ENCODE results near the gene LHB. TPM values are rescaled to one million over a fixed set of nuclear protein-coding genes. Genes with fewer than 3 reads are reported as not detected.

LHB gene
- total and polyA plus RNA-seq, 2 donors (not counting 1 experiment from before 2014, with no cell fraction given), result not detected

DNA sequence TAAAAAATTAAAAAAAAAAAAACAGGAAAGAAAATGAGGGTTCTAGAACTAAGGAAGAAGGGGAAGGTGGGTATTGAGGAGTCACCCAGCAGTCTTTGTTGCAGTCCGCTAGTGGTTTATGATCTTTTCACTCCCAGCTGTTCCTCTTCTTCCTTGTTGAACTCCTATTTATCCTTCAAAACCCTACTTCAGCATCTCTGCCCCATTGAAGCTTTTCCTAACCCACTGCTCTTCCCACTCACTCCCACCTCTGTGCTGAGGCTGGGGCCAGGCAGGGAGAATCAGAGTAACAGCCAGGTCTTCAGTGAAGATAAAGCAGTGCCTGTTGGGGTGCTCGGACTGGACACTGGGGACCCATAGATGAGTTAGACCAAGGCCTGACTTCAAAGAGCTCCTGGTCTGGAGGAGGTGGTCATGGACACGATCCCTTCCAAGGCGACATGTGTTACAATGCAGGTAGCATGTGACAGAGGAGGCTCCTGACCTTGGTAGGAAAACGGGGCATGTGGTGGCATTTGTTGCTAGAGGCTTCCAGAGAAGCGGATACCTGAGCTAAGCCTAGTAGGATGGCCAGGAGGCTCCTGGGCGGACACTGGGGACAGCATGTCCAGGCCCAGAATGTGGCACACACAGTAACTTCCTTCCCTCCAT, 11.8 kb downstream of the LHB start:
- Histone ChIP-seq H3K9me3 (ENCODE audit: control insufficient read depth, insufficient read depth, low read depth, low read length) (no peaks in the 10 kb centered on the region), H3K9ac (ENCODE audit: insufficient read depth, low read length) (no peak overlapping the region), H2AFZ (ENCODE audit: low read length) (no peak overlapping the region), H3K36me3 (ENCODE audit: control insufficient read depth, insufficient read depth, low read length) (peaks cover 27% of the 10 kb centered on the region), H3K4me1 (ENCODE audit: control insufficient read depth, extremely low read depth, insufficient read depth, low read length) (no peaks in the 10 kb centered on the region), H3K79me2 (ENCODE audit: control insufficient read depth, insufficient read depth, low read length) (no peaks in the 10 kb centered on the region), H3K27ac (ENCODE audit: insufficient read depth, low read length) (no peak overlapping the region), H3K27me3 (ENCODE audit: control insufficient read depth, insufficient read depth, low read length) (no peaks in the 10 kb centered on the region), H4K20me1 (ENCODE audit: control insufficient read depth, extremely low read depth, insufficient read depth, low read length) (no peaks in the 10 kb centered on the region), H3K4me2 (ENCODE audit: extremely low read depth, insufficient read depth, low read length) (no peak overlapping the region), H3K4me3 (replicated peaks in 1 of 4; ENCODE audit: control extremely low read depth in 1 of 4, insufficient read depth in 1 of 4, low read depth in 3 of 4, low read length in 4 of 4) (no peak overlapping the region)
- TF ChIP-seq, protein P1, sequence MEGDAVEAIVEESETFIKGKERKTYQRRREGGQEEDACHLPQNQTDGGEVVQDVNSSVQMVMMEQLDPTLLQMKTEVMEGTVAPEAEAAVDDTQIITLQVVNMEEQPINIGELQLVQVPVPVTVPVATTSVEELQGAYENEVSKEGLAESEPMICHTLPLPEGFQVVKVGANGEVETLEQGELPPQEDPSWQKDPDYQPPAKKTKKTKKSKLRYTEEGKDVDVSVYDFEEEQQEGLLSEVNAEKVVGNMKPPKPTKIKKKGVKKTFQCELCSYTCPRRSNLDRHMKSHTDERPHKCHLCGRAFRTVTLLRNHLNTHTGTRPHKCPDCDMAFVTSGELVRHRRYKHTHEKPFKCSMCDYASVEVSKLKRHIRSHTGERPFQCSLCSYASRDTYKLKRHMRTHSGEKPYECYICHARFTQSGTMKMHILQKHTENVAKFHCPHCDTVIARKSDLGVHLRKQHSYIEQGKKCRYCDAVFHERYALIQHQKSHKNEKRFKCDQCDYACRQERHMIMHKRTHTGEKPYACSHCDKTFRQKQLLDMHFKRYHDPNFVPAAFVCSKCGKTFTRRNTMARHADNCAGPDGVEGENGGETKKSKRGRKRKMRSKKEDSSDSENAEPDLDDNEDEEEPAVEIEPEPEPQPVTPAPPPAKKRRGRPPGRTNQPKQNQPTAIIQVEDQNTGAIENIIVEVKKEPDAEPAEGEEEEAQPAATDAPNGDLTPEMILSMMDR (conservative IDR thresholded peaks at IDR 0.05 in 1 of 2, IDR thresholded peaks at IDR 0.05 in 1 of 2; ENCODE audit: low read depth in 1 of 2, low read length in 2 of 2), result no peak
- no peak for TF ChIP-seq EZH2 (IDR thresholded peaks at IDR 0.05; ENCODE audit: low read length, missing control alignments)
- no peak for DNase-seq (ENCODE audit: low read depth in 2 of 2)

GRCh38 chr19:49004133-49004532, 12.8 kb downstream of the LHB start:
- Histone ChIP-seq H3K36me3 (ENCODE audit: control insufficient read depth, insufficient read depth, low read length) (peaks cover 23% of the 10 kb centered on the region), H3K4me2 (ENCODE audit: extremely low read depth, insufficient read depth, low read length) (no peak overlapping the region), H3K9me3 (ENCODE audit: control insufficient read depth, insufficient read depth, low read depth, low read length) (no peaks in the 10 kb centered on the region), H3K4me3 (replicated peaks in 1 of 4; ENCODE audit: control extremely low read depth in 1 of 4, insufficient read depth in 1 of 4, low read depth in 3 of 4, low read length in 4 of 4) (no peak overlapping the region), H3K27ac (ENCODE audit: insufficient read depth, low read length) (no peak overlapping the region), H4K20me1 (ENCODE audit: control insufficient read depth, extremely low read depth, insufficient read depth, low read length) (no peaks in the 10 kb centered on the region), H3K4me1 (ENCODE audit: control insufficient read depth, extremely low read depth, insufficient read depth, low read length) (no peaks in the 10 kb centered on the region), H3K9ac (ENCODE audit: insufficient read depth, low read length) (no peak overlapping the region), H3K27me3 (ENCODE audit: control insufficient read depth, insufficient read depth, low read length) (no peaks in the 10 kb centered on the region), H2AFZ (ENCODE audit: low read length) (no peak overlapping the region), H3K79me2 (ENCODE audit: control insufficient read depth, insufficient read depth, low read length) (peaks cover 3% of the 10 kb centered on the region)
- TF ChIP-seq, protein P1 (conservative IDR thresholded peaks at IDR 0.05 in 1 of 2, IDR thresholded peaks at IDR 0.05 in 1 of 2; ENCODE audit: low read depth in 1 of 2, low read length in 2 of 2), result no peak
- TF ChIP-seq EZH2 (IDR thresholded peaks at IDR 0.05; ENCODE audit: low read length, missing control alignments), result no peak
- DNase-seq (ENCODE audit: low read depth in 2 of 2), result no peak

GRCh38 chr19:48999481-49000325, 17.2 kb downstream of the LHB start:
- DNase-seq (ENCODE audit: low read depth in 2 of 2), result peak; percentile 62 to 64
- Histone ChIP-seq H3K36me3 (ENCODE audit: control insufficient read depth, insufficient read depth, low read length) (peaks cover 7% of the 10 kb centered on the region), H3K79me2 (ENCODE audit: control insufficient read depth, insufficient read depth, low read length) (peaks cover 31% of the 10 kb centered on the region), H4K20me1 (ENCODE audit: control insufficient read depth, extremely low read depth, insufficient read depth, low read length) (no peaks in the 10 kb centered on the region), H3K27ac (ENCODE audit: insufficient read depth, low read length) (no peak overlapping the region), H3K9ac (ENCODE audit: insufficient read depth, low read length) (no peak overlapping the region), H3K4me3 (replicated peaks in 1 of 4; ENCODE audit: control extremely low read depth in 1 of 4, insufficient read depth in 1 of 4, low read depth in 3 of 4, low read length in 4 of 4) (no peak overlapping the region), H3K4me2 (ENCODE audit: extremely low read depth, insufficient read depth, low read length) (no peak overlapping the region), H3K4me1 (ENCODE audit: control insufficient read depth, extremely low read depth, insufficient read depth, low read length) (peaks cover 5% of the 10 kb centered on the region), H3K27me3 (ENCODE audit: control insufficient read depth, insufficient read depth, low read length) (no peaks in the 10 kb centered on the region), H2AFZ (ENCODE audit: low read length) (no peak overlapping the region), H3K9me3 (ENCODE audit: control insufficient read depth, insufficient read depth, low read depth, low read length) (no peaks in the 10 kb centered on the region)
- TF ChIP-seq EZH2 (IDR thresholded peaks at IDR 0.05; ENCODE audit: low read length, missing control alignments), result no peak
- TF ChIP-seq, protein P1 (conservative IDR thresholded peaks at IDR 0.05 in 1 of 2, IDR thresholded peaks at IDR 0.05 in 1 of 2; ENCODE audit: low read depth in 1 of 2, low read length in 2 of 2), result peak; percentile 61 to 85
